Measurements from ENCODE around the gene NEDD8.

The NEDD8 gene

GRCh38 chr14:24270537-24271133, 38.5 kb upstream of the NEDD8 start:
- TF ChIP-seq CREB1 (IDR thresholded peaks at IDR 0.05; ENCODE audit: low read depth) (no peak), EGR1 (IDR thresholded peaks at IDR 0.05) (no peak)

GRCh38 chr14:24269910-24270536, 37.9 kb upstream of the NEDD8 start:
- TF ChIP-seq YY1 (IDR thresholded peaks at IDR 0.05; ENCODE audit: low read depth) (no peak), TEAD4 (IDR thresholded peaks at IDR 0.05) (no peak), TCF12 (IDR thresholded peaks at IDR 0.05; ENCODE audit: low read depth) (no peak), MAX (IDR thresholded peaks at IDR 0.05) (no peak), EGR1 (IDR thresholded peaks at IDR 0.05) (no peak), RAD21 (IDR thresholded peaks at IDR 0.05; ENCODE audit: low read depth) (no peak), CREB1 (IDR thresholded peaks at IDR 0.05; ENCODE audit: low read depth) (no peak), USF1 (IDR thresholded peaks at IDR 0.05) (no peak)

- TF ChIP-seq TEAD4 (IDR thresholded peaks at IDR 0.05) = no peak
- no peak for TF ChIP-seq FOXM1 (IDR thresholded peaks at IDR 0.05; ENCODE audit: borderline replicate concordance, low read depth)
- TF ChIP-seq NFIC (IDR thresholded peaks at IDR 0.05) = no peak
- TF ChIP-seq TAF1 (IDR thresholded peaks at IDR 0.05; ENCODE audit: low read depth) = no peak
- TF ChIP-seq REST (IDR thresholded peaks at IDR 0.05; ENCODE audit: low read depth) = no peak
- TF ChIP-seq EP300 (IDR thresholded peaks at IDR 0.05; ENCODE audit: borderline replicate concordance) = no peak
- TF ChIP-seq MAX (IDR thresholded peaks at IDR 0.05) = no peak
- no peak for TF ChIP-seq ZBTB7A (IDR thresholded peaks at IDR 0.05; ENCODE audit: low read depth)
- TF ChIP-seq EGR1 (IDR thresholded peaks at IDR 0.05) = no peak
- TF ChIP-seq CEBPB (IDR thresholded peaks at IDR 0.05) = no peak
- TF ChIP-seq CREB1 (IDR thresholded peaks at IDR 0.05; ENCODE audit: low read depth) = no peak
These were observed 37.2 kb upstream of the NEDD8 start for GRCh38 chr14:24269368-24269767.

- TF ChIP-seq TEAD4 (IDR thresholded peaks at IDR 0.05) (no peak), REST (IDR thresholded peaks at IDR 0.05; ENCODE audit: low read depth) (no peak), NFIC (IDR thresholded peaks at IDR 0.05) (no peak), RAD21 (IDR thresholded peaks at IDR 0.05; ENCODE audit: low read depth) (no peak), TAF1 (IDR thresholded peaks at IDR 0.05; ENCODE audit: low read depth) (no peak), EP300 (IDR thresholded peaks at IDR 0.05; ENCODE audit: borderline replicate concordance) (no peak), FOXM1 (IDR thresholded peaks at IDR 0.05; ENCODE audit: borderline replicate concordance, low read depth) (no peak), ZBTB7A (IDR thresholded peaks at IDR 0.05; ENCODE audit: low read depth) (no peak), TCF12 (IDR thresholded peaks at IDR 0.05; ENCODE audit: low read depth) (no peak)
These were observed 36.1 kb upstream of the NEDD8 start for GRCh38 chr14:24268225-24268624.

GRCh38 chr14:24267516-24267915, 35.3 kb upstream of the NEDD8 start:
- no peak for TF ChIP-seq CREB1 (IDR thresholded peaks at IDR 0.05; ENCODE audit: low read depth)
- no peak for TF ChIP-seq USF1 (IDR thresholded peaks at IDR 0.05)
- no peak for TF ChIP-seq EP300 (IDR thresholded peaks at IDR 0.05; ENCODE audit: borderline replicate concordance)
- TF ChIP-seq TAF1 (IDR thresholded peaks at IDR 0.05; ENCODE audit: low read depth) = no peak
- TF ChIP-seq REST (IDR thresholded peaks at IDR 0.05; ENCODE audit: low read depth) = no peak
- no peak for TF ChIP-seq YY1 (IDR thresholded peaks at IDR 0.05; ENCODE audit: low read depth)
- TF ChIP-seq FOXM1 (IDR thresholded peaks at IDR 0.05; ENCODE audit: borderline replicate concordance, low read depth) = no peak
- TF ChIP-seq TEAD4 (IDR thresholded peaks at IDR 0.05) = no peak
- TF ChIP-seq ZBTB7A (IDR thresholded peaks at IDR 0.05; ENCODE audit: low read depth) = no peak
- TF ChIP-seq EGR1 (IDR thresholded peaks at IDR 0.05) = no peak
- TF ChIP-seq CEBPB (IDR thresholded peaks at IDR 0.05) = no peak
- no peak for TF ChIP-seq MAX (IDR thresholded peaks at IDR 0.05)
- no peak for TF ChIP-seq TCF12 (IDR thresholded peaks at IDR 0.05; ENCODE audit: low read depth)
- no peak for TF ChIP-seq RAD21 (IDR thresholded peaks at IDR 0.05; ENCODE audit: low read depth)
- TF ChIP-seq NFIC (IDR thresholded peaks at IDR 0.05) = no peak

Data from Ishikawa (cell line).